Right lung (tissue), 5 donors: Measurements from ENCODE around the gene PDCD7. TPM values are rescaled to one million over a fixed set of nuclear protein-coding genes. Genes with fewer than 3 reads are reported as not detected.

Source experiments
- DNase-seq, 2 donors: peaks; one replicate each; pipeline ENCODE4 v3.0.0-alpha.2; 2013
- polyA plus RNA-seq, 5 donors: library from polyadenylated mRNA; unstranded; fragments of 120-200 nt; gene quantifications; one replicate each; pipeline versions ENCODE4 v1.2.1 to v1.2.3, GENCODE V29; 2013; ENCODE audit warnings: inconsistent platforms in 1 of 5, low replicate concordance in 1 of 5; ENCODE audit not compliant: insufficient read length in 5 of 5, insufficient read depth in 1 of 5

The PDCD7 gene
- polyA plus RNA-seq, 5 donors, result 29.6 to 37.8 (median 34.9) TPM

DNA sequence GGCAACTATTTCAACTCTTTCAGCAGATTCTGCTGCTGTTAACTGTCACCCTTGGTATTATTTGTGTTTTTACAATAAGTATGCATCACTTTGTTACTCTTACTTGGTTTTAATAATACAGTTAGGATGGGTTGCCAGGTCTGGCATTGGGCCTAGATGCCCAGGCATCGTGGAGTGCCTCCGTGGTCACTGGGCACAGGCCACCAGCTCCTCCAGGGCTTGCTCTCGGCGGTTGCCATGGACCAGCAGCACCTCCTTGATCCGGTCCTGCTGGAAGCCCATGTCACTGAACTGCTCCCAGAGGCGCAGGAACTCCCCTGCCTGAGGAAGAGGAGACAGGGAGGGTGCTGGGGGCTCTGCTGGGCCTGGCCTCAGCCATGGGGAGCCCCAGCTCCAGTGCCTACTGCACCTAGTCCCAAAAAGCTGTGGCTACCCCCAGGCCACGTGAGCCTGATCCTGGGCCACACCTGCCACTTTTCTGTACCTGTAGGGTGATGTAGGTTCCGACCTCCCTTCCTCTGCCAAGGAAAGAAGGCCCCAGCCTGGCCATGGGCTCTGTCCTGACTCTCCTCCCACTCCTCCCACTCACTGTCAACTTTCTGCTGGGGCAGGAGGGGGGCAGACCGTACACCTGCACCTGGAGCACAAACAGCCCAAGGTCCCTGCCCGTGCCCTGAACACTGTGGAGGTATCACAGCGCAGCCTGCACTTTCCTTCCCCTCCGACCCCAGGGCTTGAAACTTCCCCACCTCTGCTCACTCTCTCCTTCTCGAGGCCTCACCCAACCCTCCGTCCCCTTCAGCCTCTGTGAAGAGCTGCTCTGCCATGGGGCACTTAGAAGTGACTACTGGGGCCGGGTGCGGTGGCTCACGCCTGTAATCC lies 40.5 kb downstream of the PDCD7 start:
- no peak for DNase-seq

DNA sequence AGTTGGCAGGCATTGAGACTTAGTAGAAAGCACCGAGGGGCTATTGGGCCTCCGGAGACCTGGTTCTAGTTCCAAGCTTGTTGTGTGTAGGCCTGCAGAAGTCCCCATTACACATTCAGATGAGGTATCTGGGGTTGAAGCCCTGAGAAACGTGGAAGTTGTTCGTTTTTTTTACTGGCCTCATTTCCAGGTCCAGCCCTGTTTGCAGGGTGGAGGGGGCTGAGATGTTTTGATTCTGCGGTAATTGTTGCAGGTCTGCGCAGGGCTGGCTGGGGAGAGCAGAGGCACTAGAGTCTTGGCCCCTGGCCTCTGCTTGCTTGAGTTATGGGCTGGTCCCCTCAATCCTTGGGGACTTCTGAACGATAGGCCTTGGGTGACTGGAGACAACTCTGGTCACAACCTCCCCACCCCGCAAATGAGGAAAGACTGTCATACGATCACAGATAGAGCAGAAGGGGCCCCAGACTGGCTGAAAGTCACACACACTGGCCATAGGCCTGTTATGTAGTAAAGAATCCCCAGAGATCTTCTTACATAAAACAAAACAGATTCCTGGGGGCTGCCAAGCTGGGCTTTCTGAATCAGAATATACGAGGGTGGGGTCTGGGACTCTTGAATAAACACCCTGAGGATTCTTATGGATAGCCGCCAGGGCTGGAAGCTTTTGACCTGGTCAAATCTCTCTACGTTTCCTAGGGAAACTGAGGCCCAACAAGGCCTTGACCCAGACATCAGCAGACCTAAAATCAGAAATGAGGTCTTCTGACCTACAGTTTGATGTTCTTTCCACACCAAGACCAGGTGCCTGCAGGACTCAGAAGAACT lies 41.5 kb downstream of the PDCD7 start:
- no peak for DNase-seq

DNA sequence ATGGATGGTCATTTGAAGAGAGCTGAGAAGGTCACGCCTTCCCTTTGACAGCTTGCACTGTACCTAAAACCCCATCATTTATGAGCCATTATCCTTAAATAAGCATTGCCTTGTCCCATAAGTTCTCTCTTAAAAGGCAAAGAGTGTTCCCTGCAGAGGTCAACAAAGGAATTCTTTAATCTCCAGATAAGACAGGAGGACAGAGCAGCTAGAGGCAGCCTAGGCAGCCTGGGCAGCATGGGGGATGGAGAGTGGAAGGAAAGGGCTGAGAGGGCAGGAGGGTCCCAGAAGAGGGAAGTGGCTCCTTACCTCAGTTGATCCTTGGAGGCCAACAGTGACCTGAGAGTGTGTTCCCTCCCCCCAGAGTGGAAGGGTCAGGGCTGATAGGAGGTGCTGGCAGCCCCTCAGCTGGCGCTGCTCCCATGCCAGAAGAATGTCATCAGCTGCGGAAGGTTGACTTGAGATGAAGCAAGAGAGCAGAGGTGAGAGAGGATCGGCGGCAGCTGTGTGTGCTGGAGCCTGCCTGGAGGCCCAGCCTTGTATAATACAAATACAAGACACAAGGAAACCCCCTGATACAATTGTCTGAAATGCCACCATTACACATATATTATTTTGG lies 44.3 kb downstream of the PDCD7 start:
- DNase-seq, result peak; percentile 93 to 94

DNA sequence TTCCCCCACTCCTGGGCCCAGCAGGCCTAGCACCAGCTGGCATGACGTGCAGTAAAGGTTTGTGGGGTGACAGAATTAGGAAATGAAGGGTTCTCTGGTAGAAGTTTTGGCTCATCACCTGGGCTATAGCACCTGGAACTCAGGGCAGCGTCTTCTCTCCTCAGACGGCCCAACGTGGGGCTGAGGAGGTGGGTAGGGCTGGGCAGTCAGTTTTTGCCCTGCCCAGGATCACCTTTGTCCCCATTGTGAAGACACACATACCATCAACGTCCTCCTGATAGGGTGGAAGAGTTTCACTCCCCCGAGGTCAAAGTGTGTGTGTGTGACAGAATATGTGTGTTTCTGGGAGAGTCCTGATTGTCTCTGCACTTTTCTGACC lies 45.0 kb downstream of the PDCD7 start:
- no peak for DNase-seq

GRCh38 chr15:65087873-65088642 lies 45.5 kb downstream of the PDCD7 start:
- DNase-seq, result peak in 1 of 2 donors; percentile 79

- no peak for DNase-seq
Observed at GRCh38 chr15:65087411-65087810, 46.2 kb downstream of the PDCD7 start.

- no peak for DNase-seq
Observed at GRCh38 chr15:65086680-65087111, 46.9 kb downstream of the PDCD7 start.

GRCh38 chr15:65085990-65086679 lies 47.5 kb downstream of the PDCD7 start:
- DNase-seq, result no peak

GRCh38 chr15:65085207-65085753 lies 48.3 kb downstream of the PDCD7 start:
- DNase-seq, result no peak

GRCh38 chr15:65084500-65085206 lies 49.0 kb downstream of the PDCD7 start:
- DNase-seq, result no peak

GRCh38 chr15:65083262-65083701 lies 50.3 kb downstream of the PDCD7 start:
- DNase-seq, result peak; percentile 93 to 94

DNA sequence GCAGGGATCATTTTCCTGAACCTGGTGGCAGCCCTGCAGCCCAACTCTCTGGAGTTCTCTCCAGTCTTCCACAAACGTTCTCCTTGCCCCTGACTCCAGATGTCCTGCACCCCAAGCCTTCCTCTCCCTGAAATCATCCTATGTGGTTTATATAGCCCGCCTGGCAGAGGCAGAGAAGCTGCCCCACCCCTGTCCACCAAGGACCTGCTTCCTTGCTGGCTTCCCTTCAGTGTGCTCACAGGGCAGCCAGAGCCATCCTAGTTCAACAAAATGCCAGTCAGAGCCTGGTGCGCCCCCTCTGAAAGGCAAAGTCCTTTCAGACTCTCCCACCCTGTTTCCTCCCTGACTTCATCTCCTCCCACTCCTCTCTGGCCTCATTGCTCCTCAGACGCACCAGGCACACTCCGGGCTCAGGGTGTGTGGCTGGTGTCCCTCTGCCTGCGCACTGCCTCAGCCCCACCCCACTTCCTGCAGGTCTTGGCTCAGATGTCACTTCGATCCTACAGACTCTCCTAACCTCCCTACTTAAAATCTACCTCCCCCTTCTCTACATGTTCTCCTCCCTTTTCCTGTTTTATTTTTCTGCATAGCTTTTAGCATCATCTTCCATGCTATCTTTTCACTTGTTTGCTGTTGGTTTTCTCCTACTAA lies 51.2 kb downstream of the PDCD7 start:
- no peak for DNase-seq

DNA sequence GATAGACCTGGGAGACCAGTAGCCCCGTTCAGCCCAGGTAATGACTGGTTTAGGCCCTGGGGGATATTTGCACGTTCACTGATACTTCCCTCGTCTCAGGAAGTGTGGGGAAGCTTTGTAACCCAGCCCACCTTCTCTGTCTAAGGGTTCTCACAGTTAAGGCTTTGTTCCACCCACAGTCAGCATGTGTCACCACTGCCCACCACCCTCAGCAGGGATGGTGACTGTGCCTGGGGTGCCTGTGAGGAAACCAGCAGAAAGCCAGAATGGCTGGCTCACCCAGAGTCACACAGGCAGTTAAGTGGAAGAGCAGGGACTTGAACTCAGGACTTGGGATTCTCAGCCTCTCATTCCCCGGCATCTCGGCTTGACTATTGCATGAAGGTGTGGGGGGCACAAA lies 51.9 kb downstream of the PDCD7 start:
- no peak for DNase-seq

DNA sequence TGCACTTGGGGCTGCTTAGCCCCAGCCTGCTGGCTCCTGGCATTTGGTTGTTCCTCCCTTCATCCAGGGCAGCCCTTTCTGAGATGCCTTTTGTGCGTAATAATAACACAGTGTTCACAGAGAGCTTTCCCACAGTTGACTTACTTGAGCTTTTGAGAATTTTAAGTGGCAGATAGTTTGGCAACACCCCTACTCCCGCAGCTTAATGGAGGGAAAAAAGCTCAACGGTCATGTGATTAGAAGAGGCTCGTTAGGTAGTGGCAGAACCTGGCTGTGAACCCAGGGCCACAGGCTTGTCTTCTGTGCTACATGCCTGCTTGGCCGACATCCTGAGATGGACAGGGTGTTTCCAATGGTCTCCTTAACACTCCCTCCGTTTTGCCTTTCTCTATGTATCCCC lies 52.3 kb downstream of the PDCD7 start:
- DNase-seq, result no peak

- DNase-seq, result no peak
Observed at GRCh38 chr15:65079580-65079979, 54.0 kb downstream of the PDCD7 start.

DNA sequence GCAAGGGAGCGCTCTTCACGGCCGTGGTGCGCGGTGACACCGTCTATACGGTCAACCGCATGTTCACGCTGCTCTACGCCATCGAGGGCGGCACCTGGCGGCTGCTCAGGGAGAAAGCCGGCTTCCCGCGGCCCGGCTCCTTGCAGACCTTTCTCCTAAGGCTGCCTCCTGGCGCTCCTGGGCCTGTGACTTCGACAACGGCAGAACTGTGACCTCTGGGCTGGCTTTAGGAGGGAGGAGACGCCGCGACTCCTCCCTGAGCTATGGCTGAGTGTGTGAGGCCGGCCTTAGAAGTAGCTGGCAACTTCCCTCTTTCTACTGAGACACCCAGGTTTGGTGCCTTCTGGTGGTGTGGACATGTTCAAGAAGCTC lies 55.6 kb downstream of the PDCD7 start:
- DNase-seq, result no peak

GRCh38 chr15:65077291-65077980 lies 56.2 kb downstream of the PDCD7 start:
- no peak for DNase-seq

- DNase-seq, result no peak
Observed at GRCh38 chr15:65076486-65077290, 56.9 kb downstream of the PDCD7 start, which contains the start of gene KBTBD13. Gene KBTBD13 (plus strand): TSS chr15:65076746. CDS start chr15:65076816, 70 bp downstream.
